Activated CD4-positive, alpha-beta T cell treated with anti-CD3 and anti-CD28 coated beads for 36 hours (primary cell): ENCODE results near the gene NPR3. TPM values are rescaled to one million over a fixed set of nuclear protein-coding genes. Genes with fewer than 3 reads are reported as not detected.

Experiments used
- ATAC-seq: fragments of 200-7000 bp; cut with Tn5 transposase; one replicate; pipeline ENCODE4 v1.10.0; 2021; ENCODE audit warnings: mild to moderate bottlenecking, moderate library complexity
- CTCF ChIA-PET: fragments of 350-600 bp; sonication (Branson Sonifier 250); formaldehyde crosslinking; loops from one replicate; lab custom pipeline; 2021; ENCODE audit warnings: antibody characterized with exemption; lab: Charles Lee
- POLR2A ChIA-PET: fragments of 350-600 bp; sonication (Branson Sonifier 250); formaldehyde crosslinking; loops from one replicate; lab custom pipeline; 2021; ENCODE audit warnings: antibody characterized with exemption, inconsistent platforms; lab: Charles Lee
- DNase-seq: peaks from one replicate; pipeline ENCODE4 v3.0.0-alpha.2; 2020
- H3K27ac Mint-ChIP-seq: one replicate; pipeline ENCODE4 v1.8.0; 2021; ENCODE audit warnings: mixed read lengths
- H3K27me3 Mint-ChIP-seq: one replicate; pipeline ENCODE4 v1.8.0; 2021; ENCODE audit warnings: mixed read lengths
- H3K36me3 Mint-ChIP-seq: one replicate; pipeline ENCODE4 v1.8.0; 2021; ENCODE audit warnings: low read depth, mixed read lengths
- H3K4me1 Mint-ChIP-seq: one replicate; pipeline ENCODE4 v1.8.0; 2021; ENCODE audit warnings: mixed read lengths
- H3K4me3 Mint-ChIP-seq: one replicate; pipeline ENCODE4 v1.8.0; 2021; ENCODE audit warnings: mild to moderate bottlenecking, moderate library complexity, mixed read lengths
- H3K9me3 Mint-ChIP-seq: one replicate; pipeline ENCODE4 v1.8.0; 2021; ENCODE audit warnings: low read depth, mixed read lengths
- intact Hi-C, 2 experiments: fragments of 100-400 bp; cut with DNase I in 1 of 2; cut with micrococcal nuclease in 1 of 2; formaldehyde crosslinking; loops; one replicate each; pipeline versions ENCODE4 v1.14.2 to v1.15.1; 2022 to 2024; cut with DNase I, micrococcal nuclease
- total RNA-seq, 2 experiments: library from RNA; stranded (reverse); gene quantifications; one replicate each; pipeline ENCODE4 v1.2.3, GENCODE V29; 2021

NPR3 gene
- total RNA-seq, 2 experiments from 2014 or later, result 0.05 to 0.09 TPM

DNA sequence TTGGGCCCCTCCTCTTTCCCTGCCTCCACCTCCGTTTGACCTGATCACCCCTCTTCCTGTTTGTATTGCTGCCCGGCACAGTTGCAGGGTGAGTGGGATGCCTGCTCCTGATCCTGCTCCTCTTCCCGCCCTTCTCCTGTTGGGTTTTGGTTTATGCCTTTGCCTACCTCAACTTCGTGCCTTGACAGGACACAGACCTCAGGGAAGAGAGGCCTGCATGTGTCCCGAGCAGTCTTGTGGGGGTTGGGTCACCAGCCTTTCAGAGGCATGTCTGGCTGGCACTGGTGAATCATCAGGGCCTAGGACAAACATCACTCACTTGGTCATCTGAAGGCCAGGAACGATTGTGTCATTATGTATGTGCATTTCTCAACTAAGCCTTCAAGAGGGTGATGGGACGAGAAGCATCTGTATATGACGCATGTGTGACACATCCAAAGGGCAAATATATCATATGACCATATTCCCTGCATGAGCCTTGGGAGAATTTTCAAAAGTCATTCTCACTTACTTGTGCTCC lies 56.9 kb downstream of the NPR3 start:
- no peak for DNase-seq
- intact Hi-C loops, result no loop called here
- Mint-ChIP-seq H3K36me3 (no peaks in the 10 kb centered on the region), H3K27me3 (peaks cover 8% of the 10 kb centered on the region), H3K27ac (no peak overlapping the region), H3K4me3 (no peak overlapping the region), H3K4me1 (no peaks in the 10 kb centered on the region), H3K9me3 (no peaks in the 10 kb centered on the region)
- ATAC-seq, result no peak
- POLR2A ChIA-PET, result no interaction called here
- CTCF ChIA-PET, result no interaction called here

DNA sequence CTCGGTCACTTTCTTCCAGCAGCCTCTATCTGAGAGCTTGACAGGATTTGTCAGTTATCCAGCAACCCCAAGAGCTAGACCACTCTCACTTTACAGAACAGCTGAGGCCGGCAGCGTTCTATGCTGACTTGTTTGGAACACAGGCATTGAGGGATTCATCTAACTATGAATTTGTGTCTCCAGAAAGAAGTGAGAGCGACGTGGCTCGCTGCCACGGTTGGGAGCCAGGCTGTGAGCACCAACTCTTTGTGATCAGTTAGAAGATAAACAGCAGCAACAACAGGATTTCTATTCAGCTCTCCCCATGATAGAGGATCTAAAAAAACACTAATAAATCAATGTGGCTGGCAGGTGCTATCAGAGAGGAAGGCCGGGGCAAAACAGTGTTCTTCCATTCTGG lies 58.6 kb downstream of the NPR3 start:
- no peak for DNase-seq
- Mint-ChIP-seq H3K9me3 (no peaks in the 10 kb centered on the region), H3K27ac (no peak overlapping the region), H3K36me3 (no peaks in the 10 kb centered on the region), H3K4me3 (no peak overlapping the region), H3K4me1 (no peaks in the 10 kb centered on the region), H3K27me3 (peaks cover 5% of the 10 kb centered on the region)
- no peak for ATAC-seq
- CTCF ChIA-PET, result no interaction called here
- intact Hi-C loops, result no loop called here
- POLR2A ChIA-PET, result no interaction called here

- intact Hi-C loops, result no loop called here
- no peak overlapping the region for H3K27ac Mint-ChIP-seq
- H3K4me3 Mint-ChIP-seq, result no peak overlapping the region
- CTCF ChIA-PET, result interaction anchor here (0.6 kb wide), 1 partner anchor 140 kb away, joined by 3 read pairs; no protein-coding TSS in a partner anchor
- H3K27me3 Mint-ChIP-seq, result peaks cover 2% of the 10 kb centered on the region
- no peak for ATAC-seq
- H3K9me3 Mint-ChIP-seq, result no peaks in the 10 kb centered on the region
- POLR2A ChIA-PET, result no interaction called here
- no peak for DNase-seq
- no peaks in the 10 kb centered on the region for H3K36me3 Mint-ChIP-seq
- no peaks in the 10 kb centered on the region for H3K4me1 Mint-ChIP-seq
Observed at GRCh38 chr5:32770444-32770843, 59.3 kb downstream of the NPR3 start.

- CTCF ChIA-PET, result interaction anchor here (0.5 to 0.6 kb wide), 2 partner anchors 89 to 139 kb away, joined by 3 read pairs; no protein-coding TSS in a partner anchor
Observed at GRCh38 chr5:32771037-32771436, 59.9 kb downstream of the NPR3 start.

GRCh38 chr5:32773944-32774343 lies 62.8 kb downstream of the NPR3 start:
- Mint-ChIP-seq H3K36me3 (no peaks in the 10 kb centered on the region), H3K4me1 (no peaks in the 10 kb centered on the region), H3K27me3 (no peaks in the 10 kb centered on the region), H3K4me3 (no peak overlapping the region), H3K27ac (no peak overlapping the region), H3K9me3 (no peaks in the 10 kb centered on the region)
- ChIA-PET POLR2A (no interaction called here), CTCF (no interaction called here)
- intact Hi-C loops, result no loop called here
- DNase-seq, result no peak
- ATAC-seq, result no peak

More at GRCh38 chr5:32771037-32771436, 59.9 kb downstream of the NPR3 start:
- no peak for DNase-seq
- intact Hi-C loops, result no loop called here
- no peak overlapping the region for H3K4me3 Mint-ChIP-seq
- ATAC-seq, result no peak
- no peaks in the 10 kb centered on the region for H3K36me3 Mint-ChIP-seq
- H3K27me3 Mint-ChIP-seq, result no peaks in the 10 kb centered on the region
- no peaks in the 10 kb centered on the region for H3K9me3 Mint-ChIP-seq
- POLR2A ChIA-PET, result no interaction called here
- no peak overlapping the region for H3K27ac Mint-ChIP-seq
- H3K4me1 Mint-ChIP-seq, result no peaks in the 10 kb centered on the region

GRCh38 chr5:32776200-32776599 lies 65.1 kb downstream of the NPR3 start:
- H3K27ac Mint-ChIP-seq, result no peak overlapping the region
- intact Hi-C loops, result no loop called here
- POLR2A ChIA-PET, result no interaction called here

DNA sequence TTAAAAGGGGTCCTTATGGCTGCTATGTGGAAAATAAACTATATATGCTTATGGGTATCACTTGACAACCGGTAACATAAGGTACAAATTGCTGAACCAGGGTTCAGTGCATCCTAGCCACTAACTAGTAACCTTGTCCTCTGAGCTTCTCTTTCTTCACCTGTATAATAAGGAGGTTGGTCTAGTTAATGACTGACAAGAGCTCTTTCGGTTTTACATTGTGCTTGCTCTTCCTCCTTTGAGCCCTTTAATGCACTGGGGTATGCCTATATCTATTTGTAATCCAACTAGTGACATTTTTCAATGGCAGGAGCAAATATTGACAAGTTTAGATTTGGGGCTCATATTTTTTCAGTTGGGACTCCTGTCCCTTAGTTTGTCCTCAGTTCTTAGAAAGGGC lies 66.1 kb downstream of the NPR3 start:
- ChIA-PET CTCF (no interaction called here), POLR2A (no interaction called here)
- Mint-ChIP-seq H3K4me1 (no peaks in the 10 kb centered on the region), H3K9me3 (no peaks in the 10 kb centered on the region), H3K27me3 (no peaks in the 10 kb centered on the region), H3K4me3 (no peak overlapping the region), H3K27ac (no peak overlapping the region), H3K36me3 (no peaks in the 10 kb centered on the region)
- intact Hi-C loops, result no loop called here
- no peak for ATAC-seq
- DNase-seq, result no peak

More at GRCh38 chr5:32776200-32776599, 65.1 kb downstream of the NPR3 start:
- no peaks in the 10 kb centered on the region for H3K27me3 Mint-ChIP-seq
- H3K9me3 Mint-ChIP-seq, result no peaks in the 10 kb centered on the region
- DNase-seq (no peak), ATAC-seq (no peak)
- CTCF ChIA-PET, result no interaction called here
- H3K4me3 Mint-ChIP-seq, result no peak overlapping the region
- H3K4me1 Mint-ChIP-seq, result no peaks in the 10 kb centered on the region
- H3K36me3 Mint-ChIP-seq, result no peaks in the 10 kb centered on the region

DNA sequence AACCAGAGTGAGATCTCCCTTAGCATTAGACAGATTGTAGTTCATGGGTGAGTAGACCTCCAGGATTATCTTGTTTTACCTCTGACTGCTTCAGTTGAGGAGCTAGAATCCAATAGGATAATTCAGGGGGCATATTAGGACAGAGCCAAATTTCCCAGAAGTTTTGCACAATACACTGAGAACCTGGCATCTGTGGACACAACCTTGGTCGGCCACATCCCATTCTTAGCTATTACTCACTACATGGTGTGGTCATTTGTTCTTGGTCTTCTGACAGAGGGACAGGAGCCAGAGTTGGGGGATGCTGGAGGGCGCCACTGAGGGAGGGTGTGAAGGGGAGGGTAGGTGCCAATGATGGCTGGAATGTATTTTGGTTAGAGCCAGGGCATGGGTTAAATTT lies 66.6 kb downstream of the NPR3 start:
- CTCF ChIA-PET, result no interaction called here
- Mint-ChIP-seq H3K4me1 (no peaks in the 10 kb centered on the region), H3K36me3 (no peaks in the 10 kb centered on the region), H3K27ac (no peak overlapping the region), H3K27me3 (no peaks in the 10 kb centered on the region), H3K9me3 (no peaks in the 10 kb centered on the region), H3K4me3 (no peak overlapping the region)
- POLR2A ChIA-PET, result no interaction called here
- intact Hi-C loops, result no loop called here
- DNase-seq (no peak), ATAC-seq (no peak)

DNA sequence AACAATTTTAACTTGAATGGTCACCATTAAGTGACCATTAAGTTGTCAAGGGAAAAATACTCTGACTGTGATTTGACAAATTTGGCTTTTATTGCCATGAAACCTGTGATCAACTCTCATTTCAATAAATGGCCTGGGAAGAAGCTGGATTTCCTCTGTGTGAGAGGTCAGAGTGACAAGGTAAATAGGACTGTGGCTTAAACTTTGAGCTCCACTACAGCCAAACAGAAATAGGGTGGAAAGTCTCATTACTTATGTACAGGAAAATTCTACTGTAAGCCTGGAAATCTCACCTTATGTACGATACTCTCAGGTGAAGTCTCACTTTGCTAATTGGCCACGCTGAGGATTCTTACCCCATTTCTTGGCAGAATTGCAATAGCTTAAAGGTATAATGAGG lies 67.3 kb downstream of the NPR3 start:
- Mint-ChIP-seq H3K36me3 (no peaks in the 10 kb centered on the region), H3K4me1 (no peaks in the 10 kb centered on the region), H3K27ac (no peak overlapping the region), H3K4me3 (no peak overlapping the region), H3K27me3 (no peaks in the 10 kb centered on the region), H3K9me3 (no peaks in the 10 kb centered on the region)
- DNase-seq (no peak), ATAC-seq (no peak)
- ChIA-PET POLR2A (no interaction called here), CTCF (no interaction called here)
- intact Hi-C loops, result no loop called here

GRCh38 chr5:32779754-32780415 lies 68.8 kb downstream of the NPR3 start:
- H3K27ac Mint-ChIP-seq, result no peak overlapping the region
- ChIA-PET POLR2A (no interaction called here), CTCF (interaction anchor here (0.5 kb wide), 1 partner anchor 28 kb away, joined by 3 read pairs; no protein-coding TSS in a partner anchor)
- H3K4me3 Mint-ChIP-seq, result no peak overlapping the region
- intact Hi-C loops, result no loop called here
- H3K36me3 Mint-ChIP-seq, result no peaks in the 10 kb centered on the region
- DNase-seq, result no peak
- H3K4me1 Mint-ChIP-seq, result no peaks in the 10 kb centered on the region
- ATAC-seq, result no peak
- no peaks in the 10 kb centered on the region for H3K27me3 Mint-ChIP-seq
- no peaks in the 10 kb centered on the region for H3K9me3 Mint-ChIP-seq

DNA sequence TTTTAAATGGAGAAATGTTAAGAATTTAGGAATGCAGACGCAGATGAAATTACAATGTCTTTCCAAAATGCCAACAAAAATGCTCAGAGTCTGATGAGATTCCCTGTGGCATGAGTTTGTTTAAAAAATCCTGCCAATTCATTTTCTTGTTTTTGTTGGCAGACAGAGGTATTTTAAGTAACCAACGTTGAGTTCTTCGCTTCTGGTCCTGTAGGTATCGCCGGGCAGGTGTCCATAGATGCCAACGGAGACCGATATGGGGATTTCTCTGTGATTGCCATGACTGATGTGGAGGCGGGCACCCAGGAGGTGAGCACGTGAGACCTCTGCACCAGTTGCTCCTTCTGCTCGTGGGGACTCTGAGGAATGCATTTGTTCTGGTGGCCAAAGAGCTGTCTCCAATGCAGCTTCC lies 69.4 kb downstream of the NPR3 start:
- Mint-ChIP-seq H3K36me3 (no peaks in the 10 kb centered on the region), H3K4me3 (no peak overlapping the region), H3K9me3 (no peaks in the 10 kb centered on the region), H3K27ac (no peak overlapping the region), H3K4me1 (no peaks in the 10 kb centered on the region), H3K27me3 (no peaks in the 10 kb centered on the region)
- ChIA-PET POLR2A (no interaction called here), CTCF (no interaction called here)
- intact Hi-C loops, result no loop called here
- no peak for DNase-seq
- no peak for ATAC-seq

DNA sequence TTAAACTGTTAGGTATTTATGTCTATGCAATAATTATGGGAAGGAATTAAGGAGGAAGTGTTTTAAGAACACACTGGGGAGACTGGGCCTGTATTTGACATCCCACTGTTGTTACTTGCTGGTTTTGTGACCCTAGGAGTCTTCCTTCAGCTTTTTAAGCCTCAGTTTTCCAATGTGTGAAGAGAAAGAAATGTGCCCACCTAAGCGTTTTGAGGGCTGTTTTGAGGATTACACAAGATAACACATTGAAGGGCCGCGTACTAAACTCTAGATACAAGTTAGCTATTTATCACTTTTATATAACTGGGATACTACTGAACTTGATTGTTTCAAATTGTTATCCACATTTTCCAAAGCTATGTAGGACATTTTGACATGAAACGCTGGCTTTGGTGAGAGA lies 72.5 kb downstream of the NPR3 start:
- Mint-ChIP-seq H3K27me3 (peaks cover 2% of the 10 kb centered on the region), H3K27ac (no peak overlapping the region), H3K4me3 (no peak overlapping the region), H3K4me1 (no peaks in the 10 kb centered on the region), H3K9me3 (no peaks in the 10 kb centered on the region), H3K36me3 (no peaks in the 10 kb centered on the region)
- DNase-seq (no peak), ATAC-seq (no peak)
- ChIA-PET POLR2A (no interaction called here), CTCF (interaction anchor here (0.6 kb wide), 1 partner anchor 1219 kb away, joined by 3 read pairs; no protein-coding TSS in a partner anchor)
- intact Hi-C loops, result no loop called here
